AG10803 (cell line): ENCODE measurements around the gene GAS2.
A peak's percentile ranks its signal among the peaks of the same experiment; 100 is the strongest.

Source experiments
- DNase-seq: peaks from one replicate; pipeline ENCODE4 v3.0.0; 2010; ENCODE audit warnings: low read depth
- H3K4me3 ChIP-seq: 2 replicates; pipeline ENCODE4 v1.5.1; 2011; ENCODE audit warnings: mild to moderate bottlenecking, low read length, control low read depth
- TF ChIP-seq, protein P1 (sequence below): conservative IDR thresholded peaks from 2 replicates; pipeline ENCODE4 v1.5.1; 2011; ENCODE audit warnings: mild to moderate bottlenecking, low read length, control low read depth, inconsistent platforms

GAS2 gene

DNA sequence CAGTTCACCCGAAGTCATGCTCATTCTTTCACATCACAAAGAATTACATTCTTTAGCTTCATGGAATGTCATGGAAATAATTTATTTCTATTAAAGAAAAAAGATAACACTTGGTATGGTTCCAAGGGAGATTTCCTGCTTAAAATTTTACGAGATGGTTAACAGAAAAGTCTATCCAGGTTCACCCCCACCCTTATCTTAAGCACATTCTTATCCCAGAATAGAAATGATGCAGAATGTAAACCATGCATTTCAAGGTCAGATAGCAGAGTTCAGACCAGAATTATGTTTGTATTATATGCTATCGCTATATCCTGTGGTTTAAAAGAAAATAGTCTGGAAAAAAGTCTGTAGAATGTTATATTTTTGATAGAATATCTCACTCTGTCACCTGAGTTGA, 58.7 kb downstream of the GAS2 start:
- no peak for DNase-seq
- TF ChIP-seq, protein P1, sequence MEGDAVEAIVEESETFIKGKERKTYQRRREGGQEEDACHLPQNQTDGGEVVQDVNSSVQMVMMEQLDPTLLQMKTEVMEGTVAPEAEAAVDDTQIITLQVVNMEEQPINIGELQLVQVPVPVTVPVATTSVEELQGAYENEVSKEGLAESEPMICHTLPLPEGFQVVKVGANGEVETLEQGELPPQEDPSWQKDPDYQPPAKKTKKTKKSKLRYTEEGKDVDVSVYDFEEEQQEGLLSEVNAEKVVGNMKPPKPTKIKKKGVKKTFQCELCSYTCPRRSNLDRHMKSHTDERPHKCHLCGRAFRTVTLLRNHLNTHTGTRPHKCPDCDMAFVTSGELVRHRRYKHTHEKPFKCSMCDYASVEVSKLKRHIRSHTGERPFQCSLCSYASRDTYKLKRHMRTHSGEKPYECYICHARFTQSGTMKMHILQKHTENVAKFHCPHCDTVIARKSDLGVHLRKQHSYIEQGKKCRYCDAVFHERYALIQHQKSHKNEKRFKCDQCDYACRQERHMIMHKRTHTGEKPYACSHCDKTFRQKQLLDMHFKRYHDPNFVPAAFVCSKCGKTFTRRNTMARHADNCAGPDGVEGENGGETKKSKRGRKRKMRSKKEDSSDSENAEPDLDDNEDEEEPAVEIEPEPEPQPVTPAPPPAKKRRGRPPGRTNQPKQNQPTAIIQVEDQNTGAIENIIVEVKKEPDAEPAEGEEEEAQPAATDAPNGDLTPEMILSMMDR, result no peak

DNA sequence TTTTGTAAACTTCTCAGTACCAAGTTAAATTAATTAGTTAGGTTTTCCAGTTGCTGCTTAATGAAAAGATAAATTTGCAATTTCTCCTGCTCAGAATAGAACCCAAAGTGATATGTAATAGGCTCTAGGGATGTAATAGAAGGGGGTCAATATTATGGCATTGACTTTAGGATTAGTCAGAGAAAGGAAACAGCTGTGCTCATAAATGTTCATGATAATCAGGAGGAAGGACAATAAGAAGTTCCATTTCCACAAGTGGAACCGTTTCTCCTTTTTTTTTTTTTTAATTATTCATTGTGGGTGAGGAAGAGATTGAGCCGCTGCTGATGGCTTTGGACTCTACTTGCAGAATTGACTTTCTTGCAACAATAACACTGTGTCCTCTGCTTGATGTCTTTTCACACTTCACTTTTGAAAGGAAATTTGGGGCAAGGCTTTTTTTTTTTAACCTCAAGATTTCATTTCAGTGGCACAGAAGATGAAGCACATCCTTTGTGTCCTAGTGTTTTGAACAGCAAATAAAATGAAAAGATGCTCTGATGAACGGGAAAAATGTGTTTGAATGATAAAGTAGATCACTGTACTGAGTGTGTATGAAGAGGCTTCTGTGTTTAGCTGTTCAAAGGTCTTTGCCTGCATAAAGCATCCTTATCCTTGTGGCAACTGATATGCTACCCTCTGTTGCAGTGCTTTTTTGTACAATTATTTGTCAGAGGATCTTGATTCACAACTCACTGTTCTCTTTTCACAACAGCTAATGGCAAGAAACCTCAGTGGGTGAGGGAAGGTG, 62.4 kb downstream of the GAS2 start:
- H3K4me3 ChIP-seq, result no peak overlapping the region
- TF ChIP-seq, protein P1, result no peak
- no peak for DNase-seq

More for the DNA sequence above, 58.7 kb downstream of the GAS2 start:
- no peak overlapping the region for H3K4me3 ChIP-seq

DNA sequence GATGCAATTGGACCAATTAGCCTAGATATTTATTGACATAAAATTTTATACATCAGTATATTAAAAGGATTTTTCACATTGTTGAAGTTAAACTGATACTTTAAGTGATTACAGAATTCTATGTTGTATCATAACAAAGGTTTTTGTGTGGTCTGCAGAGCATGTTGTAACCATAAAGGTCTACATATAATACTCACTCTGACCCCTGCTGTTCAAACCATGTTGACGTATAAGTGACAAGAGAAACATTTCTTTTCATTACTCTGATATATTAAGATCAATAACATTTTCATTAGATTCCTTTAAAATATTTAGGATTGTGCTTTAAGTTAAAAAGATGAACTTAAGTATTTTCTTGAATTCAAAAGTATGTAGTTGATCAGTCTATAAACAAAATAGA, 63.9 kb downstream of the GAS2 start:
- TF ChIP-seq, protein P1, result peak; percentile 20; the same call in 1 of the 2 replicates
- no peak overlapping the region for H3K4me3 ChIP-seq
- DNase-seq, result no peak

DNA sequence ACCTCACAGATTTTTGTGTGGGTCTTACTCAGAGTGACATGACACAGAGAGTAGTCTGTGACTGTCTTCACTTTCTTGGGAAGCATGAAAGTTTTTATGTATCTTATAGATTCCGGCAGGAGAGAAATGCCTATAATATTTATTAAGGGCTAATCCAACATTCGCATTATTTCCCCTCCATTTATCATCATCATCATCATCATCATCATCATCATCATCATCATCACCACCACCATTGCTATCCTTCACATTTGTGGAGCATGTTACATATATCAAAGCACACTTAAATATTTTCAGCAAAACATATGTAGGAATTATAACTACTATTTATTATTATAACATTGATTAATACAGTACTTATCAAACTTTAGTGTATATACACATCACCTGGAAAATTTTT, 66.2 kb downstream of the GAS2 start:
- no peak for DNase-seq
- no peak overlapping the region for H3K4me3 ChIP-seq
- TF ChIP-seq, protein P1, result no peak

DNA sequence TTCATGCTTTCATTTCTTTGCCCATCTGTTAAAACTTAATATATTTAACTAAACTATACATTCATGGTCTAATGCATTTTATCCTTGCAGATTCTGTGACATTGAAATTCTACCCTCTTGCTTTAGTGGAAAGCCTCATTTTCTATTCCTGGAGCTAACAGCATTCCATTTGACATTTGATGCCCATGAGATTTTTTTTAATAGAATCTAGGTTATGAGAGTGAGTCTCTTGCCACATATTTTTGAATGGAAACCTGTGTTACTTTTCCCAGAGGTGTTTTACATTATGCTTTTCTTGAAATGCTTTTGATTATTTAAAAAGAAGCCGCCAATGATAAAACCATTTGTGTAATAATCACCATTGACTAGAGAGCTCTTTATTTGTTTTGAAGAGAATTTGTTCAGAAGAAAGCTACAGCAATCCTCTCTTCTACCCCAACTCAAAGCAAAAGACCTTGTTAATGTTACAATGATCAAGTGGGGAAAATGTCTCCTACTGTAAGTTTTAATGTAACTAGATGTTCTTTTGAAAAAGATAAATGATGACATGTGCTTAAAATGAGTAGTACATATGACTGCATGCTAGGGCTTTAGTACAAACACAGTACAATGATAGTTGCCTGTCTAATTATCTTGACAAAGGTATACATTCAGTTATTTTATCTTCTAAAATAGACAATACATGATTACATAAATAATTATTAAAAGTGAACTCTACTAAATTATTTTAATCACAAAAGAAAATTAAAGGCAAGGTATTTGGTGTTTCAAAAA, 67.3 kb downstream of the GAS2 start:
- no peak for DNase-seq
- H3K4me3 ChIP-seq, result no peak overlapping the region
- TF ChIP-seq, protein P1, result no peak

DNA sequence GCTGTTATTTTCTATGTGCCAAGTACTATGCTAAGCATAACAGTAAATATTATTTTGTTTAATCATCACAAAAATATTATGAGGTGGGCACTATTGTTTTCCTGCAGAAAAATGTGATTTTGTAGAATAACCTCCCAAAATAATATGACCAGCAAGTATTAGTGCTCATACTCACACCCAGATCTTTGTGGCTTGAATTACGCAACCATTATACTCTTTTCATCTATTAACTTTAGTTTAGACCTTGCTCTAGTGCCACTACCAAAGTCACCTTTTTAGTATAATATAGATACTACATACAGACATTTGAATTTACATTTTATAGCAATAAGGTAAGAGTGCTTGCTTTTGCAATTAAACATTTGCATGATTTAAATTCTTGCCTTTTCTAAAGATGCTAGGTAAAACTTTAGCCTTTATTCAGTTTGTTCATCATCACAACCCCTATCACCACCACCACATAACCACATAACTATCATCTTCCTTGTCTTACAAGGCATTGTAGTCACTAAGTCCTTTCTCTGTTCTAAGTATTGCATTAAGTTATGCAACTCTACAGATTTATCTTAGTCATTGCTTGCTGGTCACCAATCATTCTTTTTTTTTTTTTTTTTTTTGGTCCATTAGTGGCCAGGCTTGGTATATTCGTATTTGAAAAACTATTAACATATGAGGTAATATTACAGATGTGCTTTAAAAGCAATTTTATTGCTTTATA, 68.4 kb downstream of the GAS2 start:
- no peak overlapping the region for H3K4me3 ChIP-seq
- peak; percentile 1 for DNase-seq
- TF ChIP-seq, protein P1, result no peak
